Measurements from ENCODE around the gene SH3BP4.

SH3BP4 gene

GRCh38 chr2:235082578-235083338, 130.9 kb downstream of the SH3BP4 start:
- TF ChIP-seq SIN3A (IDR thresholded peaks at IDR 0.05; ENCODE audit: borderline replicate concordance, insufficient read depth, low read length) (no peak), FOXP2 (optimal IDR thresholded peaks at IDR 0.05; ENCODE audit: borderline replicate concordance, extremely low read depth, extremely low read length, insufficient read depth) (no peak), REST (IDR thresholded peaks at IDR 0.05; ENCODE audit: insufficient read depth in 1 of 2, low read depth in 2 of 2, low read length in 2 of 2) (no peak), TAF1 (IDR thresholded peaks at IDR 0.05; ENCODE audit: borderline replicate concordance, insufficient read depth, low read length) (no peak), POLR2AphosphoS5 (IDR thresholded peaks at IDR 0.05; ENCODE audit: low read depth, low read length) (no peak)

GRCh38 chr2:235083822-235084221, 132.0 kb downstream of the SH3BP4 start:
- TF ChIP-seq TAF1 (IDR thresholded peaks at IDR 0.05; ENCODE audit: borderline replicate concordance, insufficient read depth, low read length) (no peak), FOXP2 (optimal IDR thresholded peaks at IDR 0.05; ENCODE audit: borderline replicate concordance, extremely low read depth, extremely low read length, insufficient read depth) (no peak), REST (IDR thresholded peaks at IDR 0.05; ENCODE audit: insufficient read depth in 1 of 2, low read depth in 2 of 2, low read length in 2 of 2) (no peak), POLR2AphosphoS5 (IDR thresholded peaks at IDR 0.05; ENCODE audit: low read depth, low read length) (no peak)

- no peak for TF ChIP-seq POLR2AphosphoS5 (IDR thresholded peaks at IDR 0.05; ENCODE audit: low read depth, low read length)
- TF ChIP-seq TAF1 (IDR thresholded peaks at IDR 0.05; ENCODE audit: borderline replicate concordance, insufficient read depth, low read length) = no peak
- TF ChIP-seq SIN3A (IDR thresholded peaks at IDR 0.05; ENCODE audit: borderline replicate concordance, insufficient read depth, low read length) = no peak
- no peak for TF ChIP-seq FOXP2 (optimal IDR thresholded peaks at IDR 0.05; ENCODE audit: borderline replicate concordance, extremely low read depth, extremely low read length, insufficient read depth)
- no peak for TF ChIP-seq REST (IDR thresholded peaks at IDR 0.05; ENCODE audit: insufficient read depth in 1 of 2, low read depth in 2 of 2, low read length in 2 of 2)
These were observed 132.6 kb downstream of the SH3BP4 start for GRCh38 chr2:235084424-235084823.

- TF ChIP-seq TAF1 (IDR thresholded peaks at IDR 0.05; ENCODE audit: borderline replicate concordance, insufficient read depth, low read length) = no peak
- TF ChIP-seq REST (IDR thresholded peaks at IDR 0.05; ENCODE audit: insufficient read depth in 1 of 2, low read depth in 2 of 2, low read length in 2 of 2) = no peak
- TF ChIP-seq POLR2AphosphoS5 (IDR thresholded peaks at IDR 0.05; ENCODE audit: low read depth, low read length) = no peak
- no peak for TF ChIP-seq FOXP2 (optimal IDR thresholded peaks at IDR 0.05; ENCODE audit: borderline replicate concordance, extremely low read depth, extremely low read length, insufficient read depth)
- no peak for TF ChIP-seq SIN3A (IDR thresholded peaks at IDR 0.05; ENCODE audit: borderline replicate concordance, insufficient read depth, low read length)
These were observed 133.7 kb downstream of the SH3BP4 start for GRCh38 chr2:235085476-235085875.
